Esophagus (tissue), 2 donors: Measurements from ENCODE around the gene OTOS. TPM values are rescaled to one million over a fixed set of nuclear protein-coding genes. Genes with fewer than 3 reads are reported as not detected.

Source experiments
- H3K27ac ChIP-seq, 2 donors: one replicate each; pipeline ENCODE4 v1.5.1; 2013; ENCODE audit warnings: low read depth in 2 of 2, mild to moderate bottlenecking in 2 of 2, inconsistent platforms in 1 of 2, low read length in 1 of 2, moderate library complexity in 1 of 2
- H3K27me3 ChIP-seq, 2 donors: one replicate each; pipeline ENCODE4 v1.6.1; 2013; ENCODE audit warnings: low read length in 2 of 2, control low read depth in 1 of 2, mild to moderate bottlenecking in 1 of 2; ENCODE audit not compliant: insufficient read depth in 2 of 2, control insufficient read depth in 1 of 2
- H3K36me3 ChIP-seq, 2 donors: one replicate each; pipeline ENCODE4 v1.6.1; 2013; ENCODE audit warnings: low read length in 1 of 2; ENCODE audit not compliant: control insufficient read depth in 2 of 2, insufficient read depth in 2 of 2
- H3K4me1 ChIP-seq, 2 donors: one replicate each; pipeline ENCODE4 v1.6.1; 2013; ENCODE audit warnings: low read length in 1 of 2; ENCODE audit not compliant: control insufficient read depth in 2 of 2, insufficient read depth in 2 of 2
- H3K4me3 ChIP-seq, 2 donors: one replicate each; pipeline ENCODE4 v1.5.1; 2013; ENCODE audit warnings: low read length in 2 of 2, mild to moderate bottlenecking in 2 of 2, low read depth in 1 of 2, moderate library complexity in 1 of 2
- H3K9me3 ChIP-seq, 2 donors: one replicate each; pipeline ENCODE4 v1.6.1; 2013; ENCODE audit warnings: mild to moderate bottlenecking in 2 of 2, low read depth in 1 of 2, low read length in 1 of 2, moderate library complexity in 1 of 2; ENCODE audit not compliant: control insufficient read depth in 2 of 2, insufficient read depth in 1 of 2
- WGBS, 2 donors: extraction: QIAGEN DNeasy Blood & Tissue Kit; methylation state at CpG; one replicate each; pipeline ENCODE4 v1.1.7; 2013; 5-methylcytosine and 5-hydroxymethylcytosine counted together
- polyA plus RNA-seq, 2 donors: library from polyadenylated mRNA; stranded (reverse); fragments of 200-250 nt; gene quantifications; one replicate each; pipeline ENCODE4 v1.2.3, GENCODE V29; 2013
- donor health status: healthy with polysubstance abuse.
- donor health status: Bipolar disorder and iron deficiency.

The OTOS gene
- polyA plus RNA-seq, 2 donors = not detected

- 85 to 92% methylated on average over 26 of the region's 26 CpGs for WGBS, 2 donors
- no peak overlapping the region for H3K27ac ChIP-seq
- H3K4me3 ChIP-seq = no peak overlapping the region
These were observed 28.3 kb upstream of the OTOS start for GRCh38 chr2:240168546-240169361.

GRCh38 chr2:240168041-240168440 is 27.6 kb upstream of the OTOS start:
- no peaks in the 10 kb centered on the region for H3K9me3 ChIP-seq
- no peak overlapping the region for H3K27ac ChIP-seq
- no peaks in the 10 kb centered on the region for H3K4me1 ChIP-seq
- no peak overlapping the region for H3K4me3 ChIP-seq
- H3K36me3 ChIP-seq = no peaks in the 10 kb centered on the region
- 82 to 91% methylated on average over 17 to 18 of the region's 18 CpGs for WGBS, 2 donors
- H3K27me3 ChIP-seq = no peaks in the 10 kb centered on the region

More at GRCh38 chr2:240168546-240169361, 28.3 kb upstream of the OTOS start:
- Histone ChIP-seq H3K9me3 (no peaks in the 10 kb centered on the region), H3K27me3 (no peaks in the 10 kb centered on the region), H3K4me1 (no peaks in the 10 kb centered on the region), H3K36me3 (no peaks in the 10 kb centered on the region)

- H3K27ac ChIP-seq = no peak overlapping the region
- no peaks in the 10 kb centered on the region for H3K36me3 ChIP-seq
- H3K4me3 ChIP-seq = no peak overlapping the region
- no peaks in the 10 kb centered on the region for H3K9me3 ChIP-seq
- no peaks in the 10 kb centered on the region for H3K27me3 ChIP-seq
- WGBS, 2 donors = 81 to 90% methylated on average over 9 of the region's 9 CpGs
- H3K4me1 ChIP-seq = no peaks in the 10 kb centered on the region
These were observed 27.1 kb upstream of the OTOS start for GRCh38 chr2:240167588-240167880.

GRCh38 chr2:240166761-240167587 is 26.5 kb upstream of the OTOS start:
- Histone ChIP-seq H3K27ac (no peak overlapping the region), H3K27me3 (no peaks in the 10 kb centered on the region), H3K36me3 (no peaks in the 10 kb centered on the region), H3K9me3 (no peaks in the 10 kb centered on the region), H3K4me3 (no peak overlapping the region), H3K4me1 (no peaks in the 10 kb centered on the region)
- WGBS, 2 donors = 87 to 89% methylated on average over 20 to 21 of the region's 21 CpGs

GRCh38 chr2:240166191-240166590 is 25.7 kb upstream of the OTOS start:
- Histone ChIP-seq H3K27ac (no peak overlapping the region), H3K9me3 (no peaks in the 10 kb centered on the region), H3K27me3 (no peaks in the 10 kb centered on the region), H3K36me3 (no peaks in the 10 kb centered on the region), H3K4me3 (no peak overlapping the region), H3K4me1 (no peaks in the 10 kb centered on the region)
- WGBS, 2 donors = 80% methylated on average over 5 of the region's 5 CpGs

- Histone ChIP-seq H3K4me1 (no peaks in the 10 kb centered on the region), H3K27ac (no peak overlapping the region), H3K9me3 (no peaks in the 10 kb centered on the region), H3K4me3 (no peak overlapping the region), H3K36me3 (no peaks in the 10 kb centered on the region), H3K27me3 (no peaks in the 10 kb centered on the region)
- 52 to 57% methylated on average over 4 of the region's 4 CpGs for WGBS, 2 donors
These were observed 25.2 kb upstream of the OTOS start for GRCh38 chr2:240165661-240166060.

- H3K27me3 ChIP-seq = no peaks in the 10 kb centered on the region
- 78 to 84% methylated on average over 10 of the region's 10 CpGs for WGBS, 2 donors
These were observed 24.6 kb upstream of the OTOS start for GRCh38 chr2:240165034-240165433.

GRCh38 chr2:240164586-240164985 is 24.1 kb upstream of the OTOS start:
- Histone ChIP-seq H3K36me3 (no peaks in the 10 kb centered on the region), H3K27ac (no peak overlapping the region), H3K4me1 (no peaks in the 10 kb centered on the region), H3K9me3 (no peaks in the 10 kb centered on the region), H3K4me3 (no peak overlapping the region), H3K27me3 (no peaks in the 10 kb centered on the region)
- 62 to 63% methylated on average over 5 of the region's 5 CpGs for WGBS, 2 donors

More at GRCh38 chr2:240165034-240165433, 24.6 kb upstream of the OTOS start:
- Histone ChIP-seq H3K4me3 (no peak overlapping the region), H3K9me3 (no peaks in the 10 kb centered on the region), H3K4me1 (no peaks in the 10 kb centered on the region), H3K27ac (no peak overlapping the region), H3K36me3 (no peaks in the 10 kb centered on the region)

GRCh38 chr2:240163844-240164574 is 23.6 kb upstream of the OTOS start:
- Histone ChIP-seq H3K36me3 (no peaks in the 10 kb centered on the region), H3K4me1 (no peaks in the 10 kb centered on the region), H3K27ac (no peak overlapping the region), H3K9me3 (no peaks in the 10 kb centered on the region), H3K27me3 (no peaks in the 10 kb centered on the region), H3K4me3 (no peak overlapping the region)
- 84 to 87% methylated on average over 4 of the region's 4 CpGs for WGBS, 2 donors
